ENCODE data around the gene TRAPPC12.

DNA sequence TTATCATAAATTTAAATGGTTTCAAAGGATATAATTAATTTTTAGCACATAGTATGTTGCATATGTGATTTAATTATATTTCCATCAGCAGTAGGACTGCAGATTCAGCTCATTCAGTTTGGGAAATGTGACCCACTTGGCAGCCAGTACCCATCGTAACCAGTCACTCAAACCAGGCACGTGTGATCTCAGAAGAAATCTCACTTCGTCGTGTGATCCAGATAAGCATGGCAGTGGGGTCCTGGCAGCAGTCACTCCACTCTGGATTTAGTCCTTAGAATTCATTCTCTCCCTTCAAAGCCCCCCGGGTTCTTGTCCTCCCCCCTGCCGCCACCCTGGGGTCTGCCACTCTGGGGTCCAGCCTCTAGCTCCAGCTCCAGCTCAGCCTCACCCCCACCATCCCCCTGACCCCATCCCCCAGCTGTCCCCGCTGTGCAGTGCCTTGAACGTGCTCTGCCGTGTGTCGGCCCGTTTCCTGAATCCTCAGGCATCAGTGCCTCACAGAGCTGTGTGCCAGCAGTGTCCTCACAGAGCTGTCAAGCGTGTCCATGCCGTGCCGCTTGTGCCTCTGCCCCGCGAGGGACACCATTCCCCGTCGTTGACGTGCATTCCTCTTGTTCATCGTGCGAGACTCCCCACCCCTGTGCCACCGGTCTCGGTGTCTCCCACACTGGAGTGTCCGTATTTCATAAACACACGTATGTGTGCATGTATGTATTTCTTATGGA lies 34.8 kb downstream of the TRAPPC12 start:
- TF ChIP-seq, protein P1, sequence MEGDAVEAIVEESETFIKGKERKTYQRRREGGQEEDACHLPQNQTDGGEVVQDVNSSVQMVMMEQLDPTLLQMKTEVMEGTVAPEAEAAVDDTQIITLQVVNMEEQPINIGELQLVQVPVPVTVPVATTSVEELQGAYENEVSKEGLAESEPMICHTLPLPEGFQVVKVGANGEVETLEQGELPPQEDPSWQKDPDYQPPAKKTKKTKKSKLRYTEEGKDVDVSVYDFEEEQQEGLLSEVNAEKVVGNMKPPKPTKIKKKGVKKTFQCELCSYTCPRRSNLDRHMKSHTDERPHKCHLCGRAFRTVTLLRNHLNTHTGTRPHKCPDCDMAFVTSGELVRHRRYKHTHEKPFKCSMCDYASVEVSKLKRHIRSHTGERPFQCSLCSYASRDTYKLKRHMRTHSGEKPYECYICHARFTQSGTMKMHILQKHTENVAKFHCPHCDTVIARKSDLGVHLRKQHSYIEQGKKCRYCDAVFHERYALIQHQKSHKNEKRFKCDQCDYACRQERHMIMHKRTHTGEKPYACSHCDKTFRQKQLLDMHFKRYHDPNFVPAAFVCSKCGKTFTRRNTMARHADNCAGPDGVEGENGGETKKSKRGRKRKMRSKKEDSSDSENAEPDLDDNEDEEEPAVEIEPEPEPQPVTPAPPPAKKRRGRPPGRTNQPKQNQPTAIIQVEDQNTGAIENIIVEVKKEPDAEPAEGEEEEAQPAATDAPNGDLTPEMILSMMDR (IDR thresholded peaks at IDR 0.05) = no peak
- TF ChIP-seq POLR2AphosphoS5 (IDR thresholded peaks at IDR 0.05) (no peak), POLR2A (IDR thresholded peaks at IDR 0.05) (no peak), EP300 (IDR thresholded peaks at IDR 0.05) (no peak)
